Caco-2 (cell line): ENCODE data around the gene HOXA5. TPM values are rescaled to one million over a fixed set of nuclear protein-coding genes. Genes with fewer than 3 reads are reported as not detected.

Experiments used
- BruUV-seq: library from RNA; stranded (reverse); fragments of 400-500 nt; replicated peaks from 2 replicates; lab custom pipeline; 2021; lab: Mats Ljungman, UMichigan
- CTCF ChIA-PET: fragments of 300-600 bp; sonication (Branson Sonifier 250); formaldehyde crosslinking; loops from one replicate; lab custom pipeline; 2022; ENCODE audit warnings: antibody characterized with exemption; lab: Charles Lee
- POLR2A ChIA-PET: fragments of 300-600 bp; sonication (Branson Sonifier 250); formaldehyde crosslinking; loops from one replicate; lab custom pipeline; 2022; ENCODE audit warnings: antibody characterized with exemption; lab: Charles Lee
- DNase-seq, 2 experiments: peaks; one replicate each; pipeline versions ENCODE4 v3.0.0 to v3.0.0-alpha.2; 2020 to 2022
- H3K27me3 ChIP-seq: replicated peaks from 2 replicates; pipeline ENCODE4 v1.6.0; 2011; ENCODE audit warnings: low read length; ENCODE audit not compliant: control insufficient read depth, insufficient read depth
- H3K36me3 ChIP-seq: 2 replicates; pipeline ENCODE4 v1.5.1; 2011; ENCODE audit warnings: low read length; ENCODE audit not compliant: control insufficient read depth, insufficient read depth
- H3K4me1 ChIP-seq: fragments of 250-450 bp; sonication (Bioruptor Pico); 2 replicates; pipeline ENCODE4 v1.5.1; 2020; ENCODE audit warnings: mild to moderate bottlenecking
- H3K4me3 ChIP-seq: 2 replicates; pipeline ENCODE4 v1.5.1; 2011; ENCODE audit warnings: low read depth, mild to moderate bottlenecking, control low read depth, low read length
- H3K9me3 ChIP-seq: fragments of 250-450 bp; sonication (Bioruptor Pico); 2 replicates; pipeline ENCODE4 v1.5.1; 2020; ENCODE audit warnings: mild to moderate bottlenecking, moderate library complexity
- H3K27ac Mint-ChIP-seq: one replicate; pipeline ENCODE4 v1.8.0; 2022; ENCODE audit warnings: mixed read lengths; ENCODE audit not compliant: unreplicated experiment
- H3K27me3 Mint-ChIP-seq: one replicate; pipeline ENCODE4 v1.8.0; 2022; ENCODE audit warnings: mixed read lengths; ENCODE audit not compliant: insufficient read depth, unreplicated experiment
- H3K36me3 Mint-ChIP-seq: one replicate; pipeline ENCODE4 v1.8.0; 2022; ENCODE audit warnings: mild to moderate bottlenecking, mixed read lengths; ENCODE audit not compliant: insufficient read depth, unreplicated experiment
- H3K4me1 Mint-ChIP-seq: one replicate; pipeline ENCODE4 v1.8.0; 2022; ENCODE audit warnings: low read depth, mixed read lengths; ENCODE audit not compliant: unreplicated experiment
- H3K4me3 Mint-ChIP-seq: one replicate; pipeline ENCODE4 v1.8.0; 2022; ENCODE audit warnings: mild to moderate bottlenecking, moderate library complexity, mixed read lengths; ENCODE audit not compliant: unreplicated experiment
- H3K9me3 Mint-ChIP-seq: one replicate; pipeline ENCODE4 v1.8.0; 2022; ENCODE audit warnings: mixed read lengths; ENCODE audit not compliant: unreplicated experiment
- CTCF ChIP-seq, 2 experiments: fragments of 200-600 bp in 1 of 2; IDR thresholded peaks; 1 replicate in 1 of 2; 2 replicates in 1 of 2; pipeline versions ENCODE4 v1.5.1 to v1.8.0; 2011 to 2022; ENCODE audit warnings: antibody characterized with exemption in 1 of 2, control low read depth in 1 of 2, inconsistent platforms in 1 of 2, low read depth in 1 of 2, low read length in 1 of 2, mild to moderate bottlenecking in 1 of 2, moderate library complexity in 1 of 2; ENCODE audit not compliant: insufficient read depth in 1 of 2, severe bottlenecking in 1 of 2, unreplicated experiment in 1 of 2
- intact Hi-C: fragments of 100-400 bp; cut with micrococcal nuclease; formaldehyde crosslinking; loops from one replicate; pipeline ENCODE4 v1.10.0; 2022; ENCODE audit not compliant: unreplicated experiment
- total RNA-seq: library from RNA; stranded (reverse); gene quantifications from 2 replicates; pipeline ENCODE4 v1.2.3, GENCODE V29; 2022

Gene HOXA5
- total RNA-seq, 1 experiment from 2014 or later, result 4.9 TPM

- no TSS peak for BruUV-seq
- Histone ChIP-seq H3K27me3 (peaks cover 2% of the 10 kb centered on the region), H3K36me3 (no peaks in the 10 kb centered on the region), H3K4me3 (peak within 1 kb of the TSS; percentile 64), H3K4me1 (peaks cover 12% of the 10 kb centered on the region), H3K9me3 (no peaks in the 10 kb centered on the region)
- H3K36me3 Mint-ChIP-seq, result peaks cover 10% of the 10 kb centered on the region
- peaks cover 11% of the 10 kb centered on the region for H3K4me1 Mint-ChIP-seq
- no peaks in the 10 kb centered on the region for H3K9me3 Mint-ChIP-seq
- POLR2A ChIA-PET, result no interaction called here
- intact Hi-C loops, result no loop called here
- peak in 1 of 2 experiments; percentile 33 for DNase-seq
- no peaks in the 10 kb centered on the region for H3K27me3 Mint-ChIP-seq
- H3K4me3 Mint-ChIP-seq, result peak within 1 kb of the TSS; percentile 74
- H3K27ac Mint-ChIP-seq, result no peak within 1 kb of the TSS
- CTCF ChIA-PET, result interaction anchor here (1.1 to 1.6 kb wide), 2 partner anchors 17 to 889 kb away, joined by 4 read pairs; partner anchors contain the start of gene HOXA7
- no peak for TF ChIP-seq CTCF (IDR thresholded peaks at IDR 0.05; ENCODE audit: insufficient read depth in 1 of 2, low read depth in 1 of 2, low read length in 1 of 2, severe bottlenecking in 1 of 2, unreplicated experiment in 1 of 2)
These were observed 30.7 kb upstream of the HOXA5 start, which contains the start of gene HOXA10 for GRCh38 chr7:27173956-27174873. TSS of gene HOXA10 (minus strand) at chr7:27174320. CDS start at chr7:27174306, 14 bp downstream.

- ChIA-PET POLR2A (no interaction called here), CTCF (interaction anchor here (1.1 to 1.6 kb wide), 2 partner anchors 17 to 889 kb away, joined by 4 read pairs; partner anchors contain the start of gene HOXA7)
- peak; percentile 34 to 62 for DNase-seq
These were observed 30.1 kb upstream of the HOXA5 start for GRCh38 chr7:27173511-27173955.

More at GRCh38 chr7:27173511-27173955, 30.1 kb upstream of the HOXA5 start:
- H3K27me3 ChIP-seq, result peaks cover 2% of the 10 kb centered on the region
- H3K9me3 ChIP-seq, result no peaks in the 10 kb centered on the region
- H3K4me1 Mint-ChIP-seq, result peaks cover 11% of the 10 kb centered on the region
- no TSS peak for BruUV-seq
- H3K27ac Mint-ChIP-seq, result no peak overlapping the region
- no peaks in the 10 kb centered on the region for H3K36me3 ChIP-seq
- TF ChIP-seq CTCF (IDR thresholded peaks at IDR 0.05; ENCODE audit: insufficient read depth in 1 of 2, low read depth in 1 of 2, low read length in 1 of 2, severe bottlenecking in 1 of 2, unreplicated experiment in 1 of 2), result no peak
- intact Hi-C loops, result no loop called here
- H3K4me3 Mint-ChIP-seq, result peak overlapping the region; percentile 74
- H3K4me1 ChIP-seq, result peaks cover 12% of the 10 kb centered on the region
- peaks cover 14% of the 10 kb centered on the region for H3K36me3 Mint-ChIP-seq
- no peaks in the 10 kb centered on the region for H3K9me3 Mint-ChIP-seq
- no peaks in the 10 kb centered on the region for H3K27me3 Mint-ChIP-seq
- H3K4me3 ChIP-seq, result peak overlapping the region; percentile 64
